CD4-positive, alpha-beta T cell treated with Interleukin-6 for 4 hours (primary cell): ENCODE measurements around the gene PARD3B.

ENCODE experiments used
- DNase-seq: peaks from one replicate; pipeline ENCODE4 v3.0.0-alpha.2; 2020; ENCODE audit warnings: mixed read lengths

PARD3B gene

GRCh38 chr2:204971206-204971907 lies 426.1 kb downstream of the PARD3B start:
- no peak for DNase-seq

DNA sequence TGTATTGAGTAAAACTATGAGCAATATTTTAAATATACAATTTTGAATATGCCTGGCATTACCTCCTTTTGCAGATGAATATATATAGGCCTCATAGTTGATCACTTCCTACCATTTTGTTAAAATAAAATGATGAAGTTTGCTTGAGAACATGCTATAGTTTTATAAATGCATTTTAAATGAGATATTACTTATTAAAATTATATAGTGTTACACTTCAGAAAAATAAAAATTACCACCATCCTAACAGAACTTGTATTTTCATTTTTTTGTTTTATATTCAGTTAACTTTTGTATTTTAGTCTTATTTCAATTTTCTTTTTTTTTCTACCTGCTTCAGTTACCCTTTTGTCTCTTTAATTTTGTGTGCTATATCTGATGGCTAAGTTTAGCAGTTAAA lies 426.9 kb downstream of the PARD3B start:
- DNase-seq, result no peak

- no peak for DNase-seq
These were observed 427.5 kb downstream of the PARD3B start for GRCh38 chr2:204972606-204973336.

- no peak for DNase-seq
These were observed 428.3 kb downstream of the PARD3B start for GRCh38 chr2:204973616-204974015.

- DNase-seq, result no peak
These were observed 429.2 kb downstream of the PARD3B start for GRCh38 chr2:204974487-204974886.

DNA sequence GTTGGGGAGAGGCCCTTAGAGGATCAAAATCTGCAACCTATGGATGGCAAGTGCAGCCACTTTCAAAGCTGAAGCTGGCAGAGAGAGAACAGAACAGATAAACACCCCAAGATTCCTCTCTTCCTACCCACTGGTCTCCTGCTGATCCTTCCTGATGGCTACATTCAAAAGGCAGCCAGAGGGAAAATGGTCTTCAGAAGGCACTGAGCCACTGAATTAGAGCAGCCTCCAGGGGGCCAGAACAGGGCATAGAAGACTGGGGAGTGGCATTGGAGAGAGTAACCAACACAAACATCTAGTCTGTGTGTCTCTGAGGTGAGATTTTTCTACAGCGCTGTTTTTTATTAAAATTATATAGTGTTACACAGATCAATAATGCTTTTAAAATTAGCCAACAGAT lies 432.6 kb downstream of the PARD3B start:
- no peak for DNase-seq

DNA sequence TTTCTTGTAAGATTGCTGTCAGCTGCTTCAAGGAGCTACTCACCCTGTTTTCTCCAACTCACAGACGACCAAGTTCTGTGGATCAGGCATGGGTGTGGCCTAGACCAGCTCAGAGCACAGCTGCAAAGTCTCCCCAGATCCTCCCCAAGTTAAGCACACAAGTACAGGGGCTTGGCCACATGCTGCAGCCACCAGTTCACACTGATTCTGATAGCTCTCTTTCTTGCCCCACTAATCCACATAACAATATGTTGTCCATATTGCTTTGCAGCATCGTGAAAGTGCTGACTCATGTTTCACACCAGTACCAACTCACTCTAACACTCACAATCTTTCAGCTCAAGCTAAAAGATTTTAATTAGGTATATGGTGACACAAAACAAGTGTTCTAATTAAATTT lies 437.0 kb downstream of the PARD3B start:
- peak; percentile 21 for DNase-seq

- no peak for DNase-seq
These were observed 439.2 kb downstream of the PARD3B start for GRCh38 chr2:204984518-204984917.

DNA sequence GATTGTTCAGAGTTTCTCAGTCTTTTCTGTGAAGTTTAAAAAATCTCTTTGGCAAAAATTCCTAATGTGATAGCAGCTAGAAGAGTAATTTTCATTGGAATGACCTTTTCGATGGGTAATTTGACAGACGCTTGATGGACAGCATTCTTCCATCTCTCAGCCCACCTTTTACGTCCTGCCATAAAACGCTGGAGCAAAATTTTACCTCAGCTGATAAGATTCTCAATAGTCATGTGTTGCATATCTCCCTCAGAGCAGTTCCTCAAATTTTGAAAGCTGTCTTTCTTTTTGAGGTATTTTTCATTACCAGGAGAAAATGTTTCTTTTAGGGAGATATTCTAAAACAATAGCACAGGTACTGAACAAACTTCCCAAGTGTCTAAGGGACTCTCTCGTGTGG lies 441.4 kb downstream of the PARD3B start:
- no peak for DNase-seq

DNA sequence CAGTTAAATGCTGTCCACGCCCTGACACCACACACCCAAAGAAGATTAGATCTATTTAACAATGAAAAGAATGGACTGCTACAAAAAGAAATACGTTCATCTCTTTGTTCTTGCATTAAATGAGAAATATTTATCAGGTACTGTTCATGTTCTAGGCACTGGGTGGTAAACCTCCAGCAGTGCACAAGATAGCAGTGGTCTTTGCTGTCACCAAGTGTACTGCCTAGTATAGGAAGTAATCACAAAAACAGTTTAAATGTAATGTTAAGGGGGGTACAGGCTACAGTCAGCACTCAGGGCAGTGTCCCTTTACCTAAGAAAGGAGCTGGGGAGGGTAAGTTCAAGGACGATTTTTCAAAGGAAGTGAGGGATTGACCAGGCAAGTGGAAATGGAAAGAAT lies 443.6 kb downstream of the PARD3B start:
- DNase-seq, result no peak

- no peak for DNase-seq
These were observed 444.6 kb downstream of the PARD3B start for GRCh38 chr2:204989877-204990276.

- no peak for DNase-seq
These were observed 456.2 kb downstream of the PARD3B start for GRCh38 chr2:205001300-205001966.

DNA sequence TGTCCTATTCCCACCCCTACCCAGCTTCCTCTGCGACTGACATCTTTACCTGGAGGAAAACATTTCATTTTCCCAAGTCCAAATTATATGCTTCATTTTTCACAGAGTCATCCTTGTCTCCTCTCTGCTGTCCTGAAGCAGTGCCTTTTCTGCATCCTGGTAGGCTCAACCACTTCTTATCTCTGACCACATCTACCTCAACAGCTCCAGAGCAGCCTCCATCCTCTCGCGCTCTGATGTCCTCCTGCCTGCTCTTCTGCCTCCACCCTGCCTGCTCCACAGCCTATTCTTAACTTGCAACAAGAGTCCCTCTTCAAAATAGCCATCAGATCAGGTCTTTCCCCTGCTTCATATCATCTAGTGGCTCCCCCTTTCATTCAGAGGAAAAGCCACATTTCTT lies 457.1 kb downstream of the PARD3B start:
- DNase-seq, result peak; percentile 28

DNA sequence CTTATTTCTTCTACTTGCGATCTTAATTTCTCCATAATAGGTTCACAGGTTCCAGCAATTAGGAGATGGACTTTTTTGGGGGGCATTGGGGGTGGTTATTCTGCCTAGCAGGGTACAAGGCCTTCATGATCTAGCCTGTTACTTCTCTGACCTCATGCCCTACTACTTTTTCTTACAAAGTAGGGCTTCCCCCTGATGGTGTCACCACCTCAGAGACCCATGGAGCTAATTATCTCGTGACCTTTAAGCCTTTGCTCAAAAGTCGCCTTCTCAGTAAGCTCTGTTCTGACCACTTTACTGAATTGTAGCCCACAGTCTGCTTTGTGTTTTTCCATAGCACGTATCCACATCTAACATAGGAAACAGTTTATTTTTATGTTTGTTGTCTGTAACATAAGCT lies 458.0 kb downstream of the PARD3B start:
- DNase-seq, result no peak

DNA sequence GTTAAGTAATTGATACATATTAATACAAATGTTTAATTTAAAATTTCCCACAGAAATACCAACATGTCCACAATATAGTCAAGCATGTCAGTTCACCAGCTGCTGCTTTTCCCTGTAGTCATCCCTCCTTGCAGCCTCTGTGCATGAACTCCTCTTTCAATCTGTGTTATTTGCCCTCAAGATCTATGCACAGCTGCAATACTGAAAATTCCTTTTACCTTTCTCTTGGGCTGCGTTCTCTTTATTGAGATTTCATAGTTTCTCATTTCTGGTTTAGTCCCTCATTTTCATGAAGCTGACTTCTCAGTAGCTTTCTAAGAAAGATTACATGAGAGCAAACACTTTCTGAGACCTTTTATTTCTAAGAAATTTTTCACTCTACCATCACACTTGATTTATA lies 464.9 kb downstream of the PARD3B start:
- no peak for DNase-seq

GRCh38 chr2:205011031-205011430 lies 465.8 kb downstream of the PARD3B start:
- DNase-seq, result no peak

DNA sequence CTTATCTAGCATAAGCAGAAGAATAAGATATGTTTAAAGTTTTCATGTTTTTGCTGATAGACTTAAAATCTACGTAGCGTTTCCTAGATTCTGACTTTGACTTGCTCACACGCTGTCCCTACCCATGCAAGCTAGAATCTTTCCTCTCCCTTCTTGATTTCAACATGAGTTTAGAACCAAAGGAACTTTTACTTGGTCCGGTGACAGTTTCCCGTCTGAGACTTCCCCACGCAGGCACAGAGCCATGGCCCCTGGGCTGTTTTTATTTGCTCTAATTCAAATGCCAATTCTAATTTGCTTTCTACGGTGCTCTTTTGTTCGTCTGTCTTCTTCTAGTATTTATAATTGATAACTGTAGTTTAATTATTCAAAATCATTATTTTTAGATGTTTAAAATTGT lies 467.7 kb downstream of the PARD3B start:
- no peak for DNase-seq

GRCh38 chr2:205013586-205013985 lies 468.3 kb downstream of the PARD3B start:
- no peak for DNase-seq

GRCh38 chr2:205014201-205014600 lies 468.9 kb downstream of the PARD3B start:
- DNase-seq, result no peak

GRCh38 chr2:205017381-205017780 lies 472.1 kb downstream of the PARD3B start:
- DNase-seq, result no peak

DNA sequence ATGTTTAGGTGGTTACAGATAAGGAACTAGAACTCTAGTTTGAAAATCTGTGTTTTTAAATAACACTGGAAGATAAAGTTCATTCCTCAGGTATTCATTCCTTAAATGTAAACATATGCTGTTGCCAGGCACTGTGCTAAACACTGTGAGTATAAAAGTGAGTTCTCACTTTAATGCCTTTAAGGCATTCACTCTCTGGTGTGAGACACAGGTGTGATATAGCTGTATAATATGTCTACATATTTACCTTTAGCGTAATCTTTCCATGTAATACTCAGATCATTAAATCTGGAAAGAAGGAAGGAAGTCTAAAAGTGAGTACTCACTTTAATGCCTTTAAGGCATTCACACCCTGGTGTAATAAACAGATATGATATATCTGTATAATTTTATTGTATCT lies 472.6 kb downstream of the PARD3B start:
- no peak for DNase-seq

DNA sequence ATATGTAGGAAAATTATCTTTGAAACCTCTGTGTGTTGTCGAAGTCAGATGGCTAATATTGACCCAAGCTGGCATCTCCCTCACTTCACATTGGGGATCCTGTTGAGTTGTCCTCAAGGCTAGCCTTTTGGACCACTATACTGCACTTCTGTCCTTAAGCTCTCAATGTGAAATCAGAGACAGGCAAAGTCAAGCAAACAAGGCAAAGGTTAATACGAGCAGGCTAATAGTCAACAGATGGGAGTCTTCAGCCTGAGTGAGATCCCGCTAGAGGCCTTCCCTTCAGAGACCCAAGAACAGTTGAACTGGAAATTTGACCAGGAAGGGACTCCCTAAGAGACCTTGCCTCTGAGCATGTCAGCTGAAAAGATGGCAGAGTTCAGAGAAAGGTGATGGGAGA lies 475.4 kb downstream of the PARD3B start:
- no peak for DNase-seq

GRCh38 chr2:205022841-205023240 lies 477.6 kb downstream of the PARD3B start:
- no peak for DNase-seq
